ENCODE results near the gene PXN.
"Not testable (repeated sequence)": the region's sequence is repeated elsewhere in the genome, so short reads cannot be mapped to it uniquely, and the experiment has no call there.

The PXN gene

DNA sequence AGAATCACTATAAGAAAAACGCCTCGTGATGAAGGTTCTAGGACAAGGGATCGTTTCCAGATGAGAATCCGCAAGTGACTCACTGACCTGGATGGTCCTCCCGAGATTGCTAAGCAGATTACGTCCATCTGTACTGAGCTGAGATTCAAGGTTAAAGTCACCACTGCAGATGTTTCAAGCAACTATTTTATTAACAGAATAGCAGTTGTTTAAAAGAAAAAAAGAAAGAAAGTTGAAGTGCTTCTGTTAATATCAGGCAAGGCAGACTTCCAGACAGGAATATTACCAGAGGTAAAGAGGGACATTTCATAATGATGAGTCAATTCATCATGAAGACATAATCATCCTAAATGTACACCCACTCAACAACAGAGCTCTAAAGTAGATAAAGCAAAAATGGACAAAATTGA, 17.9 kb downstream of the PXN start:
- in situ Hi-C loops (cut with HindIII; ENCODE audit: low pct_ligation_motif_present, low pct_unique_long_range_greater_than_20kb, low sequenced_read_pairs): no loop called here
- no peak for DNase-seq

DNA sequence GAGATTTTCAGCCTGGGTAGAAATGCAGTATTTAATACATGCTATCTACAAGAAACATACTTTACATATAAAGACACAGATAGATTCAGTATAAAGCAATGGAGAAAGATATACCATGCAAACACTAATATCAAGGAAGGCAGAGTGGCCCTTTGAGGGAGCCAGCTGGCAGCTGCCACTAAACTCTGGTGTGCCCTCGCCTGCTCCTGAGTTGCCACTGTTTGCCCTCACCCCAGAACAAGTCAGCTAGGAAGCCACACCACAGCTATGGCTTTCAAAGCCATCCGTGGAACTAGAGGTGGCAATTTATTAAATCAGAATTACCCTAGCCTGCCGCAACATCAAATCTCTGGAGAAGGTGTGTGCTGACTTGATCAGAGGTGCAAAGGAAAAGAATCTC, 18.3 kb downstream of the PXN start:
- DNase-seq: no peak
- in situ Hi-C loops (cut with HindIII; ENCODE audit: low pct_ligation_motif_present, low pct_unique_long_range_greater_than_20kb, low sequenced_read_pairs): no loop called here

- in situ Hi-C loops (cut with HindIII; ENCODE audit: low pct_ligation_motif_present, low pct_unique_long_range_greater_than_20kb, low sequenced_read_pairs); DNase-seq: not testable (repeated sequence)
Measured at GRCh38 chr12:120246705-120247104, 18.8 kb downstream of the PXN start.

GRCh38 chr12:120242971-120243699, 22.4 kb downstream of the PXN start:
- in situ Hi-C loops (cut with HindIII; ENCODE audit: low pct_ligation_motif_present, low pct_unique_long_range_greater_than_20kb, low sequenced_read_pairs): no loop called here
- no peak for DNase-seq

DNA sequence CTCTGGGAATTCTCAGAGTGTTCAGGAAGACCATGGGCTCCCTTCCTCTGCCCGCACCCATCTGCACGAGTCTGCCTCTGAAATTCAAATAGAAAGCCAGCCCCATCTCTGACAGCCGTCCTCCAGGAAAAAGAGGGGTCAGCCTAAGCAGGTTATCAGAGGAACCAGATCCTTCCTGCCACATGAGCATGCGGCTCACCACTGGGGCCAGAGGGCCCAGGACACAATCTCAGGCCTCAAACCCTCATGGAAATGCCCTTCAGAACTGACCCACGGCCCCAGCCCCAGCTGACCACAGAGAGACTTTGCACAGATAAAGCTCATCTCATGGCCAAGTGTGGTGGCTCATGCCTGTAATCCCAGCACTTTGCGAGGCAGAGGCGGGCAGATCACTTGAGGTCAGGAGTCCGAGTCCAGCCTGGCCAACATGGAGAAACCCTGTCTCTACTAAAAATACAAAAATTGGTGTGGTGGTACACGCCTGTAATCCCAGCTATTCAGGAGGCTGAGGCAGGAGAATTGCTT, 23.2 kb downstream of the PXN start:
- in situ Hi-C loops (cut with HindIII; ENCODE audit: low pct_ligation_motif_present, low pct_unique_long_range_greater_than_20kb, low sequenced_read_pairs): no loop called here
- DNase-seq: no peak

DNA sequence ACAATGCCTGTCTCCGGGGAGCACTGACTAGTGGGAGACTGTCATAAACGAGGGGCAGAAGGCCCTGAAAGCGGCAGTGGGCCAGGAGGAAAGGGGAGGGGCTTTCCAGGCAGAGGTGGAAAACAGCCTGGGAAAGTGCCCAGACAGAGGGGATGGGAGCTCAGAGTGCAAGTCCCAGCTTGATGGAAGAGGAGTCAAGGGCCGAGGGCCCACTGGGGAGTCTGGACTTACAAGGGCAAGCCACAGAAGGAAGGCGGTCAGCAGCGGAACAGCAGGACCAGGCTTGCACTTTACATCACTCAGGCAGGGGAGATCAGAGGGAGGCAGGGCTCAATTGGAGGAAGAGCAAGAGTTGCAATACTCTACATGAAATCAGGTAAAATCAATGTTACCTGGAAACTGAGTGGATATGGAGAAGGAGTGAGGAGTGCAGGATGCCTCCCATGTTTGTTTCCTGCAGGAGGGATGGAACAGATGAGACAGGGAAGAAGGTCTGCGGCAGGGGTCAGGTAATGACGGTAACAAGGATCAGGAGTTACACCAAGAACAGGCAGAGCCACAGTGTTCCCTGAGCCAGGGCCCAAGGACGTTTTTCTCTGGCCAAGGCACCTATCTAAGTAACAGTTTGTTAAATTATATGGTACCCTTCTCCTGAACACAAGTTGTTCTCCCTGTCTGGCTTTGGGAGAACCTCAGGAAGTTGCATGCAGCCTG, 23.8 kb downstream of the PXN start:
- in situ Hi-C loops (cut with HindIII; ENCODE audit: low pct_ligation_motif_present, low pct_unique_long_range_greater_than_20kb, low sequenced_read_pairs): no loop called here
- DNase-seq: no peak

GRCh38 chr12:120240495-120240833, 25.1 kb downstream of the PXN start:
- in situ Hi-C loops (cut with HindIII; ENCODE audit: low pct_ligation_motif_present, low pct_unique_long_range_greater_than_20kb, low sequenced_read_pairs): no loop called here

GRCh38 chr12:120239776-120240494, 25.6 kb downstream of the PXN start:
- in situ Hi-C loops (cut with HindIII; ENCODE audit: low pct_ligation_motif_present, low pct_unique_long_range_greater_than_20kb, low sequenced_read_pairs): no loop called here
- DNase-seq: no peak

More at GRCh38 chr12:120240495-120240833, 25.1 kb downstream of the PXN start:
- no peak for DNase-seq

- in situ Hi-C loops (cut with HindIII; ENCODE audit: low pct_ligation_motif_present, low pct_unique_long_range_greater_than_20kb, low sequenced_read_pairs): no loop called here
- DNase-seq: no peak
Measured at GRCh38 chr12:120238839-120239445, 26.6 kb downstream of the PXN start.

DNA sequence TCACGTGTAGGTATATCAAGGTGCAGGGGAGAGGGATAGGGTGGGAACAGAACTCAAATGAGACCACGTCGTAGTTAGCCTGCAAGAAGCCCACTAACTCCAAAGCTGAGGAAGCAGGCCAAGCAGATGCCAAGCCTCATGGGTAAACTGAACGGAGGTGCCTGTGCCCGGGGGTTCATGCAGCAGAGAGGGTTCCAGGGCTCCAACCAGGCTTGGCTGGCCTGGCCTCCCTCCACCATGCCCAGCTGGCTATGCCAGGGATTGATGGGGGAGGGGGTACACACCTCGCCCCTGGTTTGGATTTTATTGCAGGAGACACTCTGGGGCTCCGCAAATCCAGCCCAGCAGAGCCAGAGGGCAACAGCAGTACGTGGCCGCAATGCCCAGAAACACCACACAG, 27.3 kb downstream of the PXN start:
- no peak for DNase-seq
- in situ Hi-C loops (cut with HindIII; ENCODE audit: low pct_ligation_motif_present, low pct_unique_long_range_greater_than_20kb, low sequenced_read_pairs): no loop called here

- DNase-seq: no peak
- in situ Hi-C loops (cut with HindIII; ENCODE audit: low pct_ligation_motif_present, low pct_unique_long_range_greater_than_20kb, low sequenced_read_pairs): no loop called here
Measured at GRCh38 chr12:120237360-120238171, 28.0 kb downstream of the PXN start.

DNA sequence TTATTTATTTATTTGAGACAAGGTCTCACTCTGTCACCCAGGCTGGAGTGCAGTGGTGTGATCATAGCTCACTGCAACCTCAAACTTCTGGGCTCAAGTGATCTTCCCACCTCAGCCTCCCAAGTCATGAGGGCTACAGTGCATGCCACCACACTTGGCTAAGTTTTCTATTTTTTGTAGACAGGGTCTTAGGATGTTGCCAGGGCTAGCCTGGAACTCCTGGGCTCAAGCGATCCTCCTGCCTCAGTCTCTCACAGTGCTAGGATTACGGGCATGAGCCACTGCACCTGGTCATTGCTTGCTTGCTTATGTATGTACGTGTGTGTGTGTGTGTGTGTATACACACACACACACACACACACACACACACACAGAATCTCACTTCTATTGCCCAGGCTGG, 28.7 kb downstream of the PXN start:
- DNase-seq; in situ Hi-C loops (cut with HindIII; ENCODE audit: low pct_ligation_motif_present, low pct_unique_long_range_greater_than_20kb, low sequenced_read_pairs): not testable (repeated sequence)

GRCh38 chr12:120235369-120236323, 29.9 kb downstream of the PXN start:
- DNase-seq: peak; percentile 47
- in situ Hi-C loops (cut with HindIII; ENCODE audit: low pct_ligation_motif_present, low pct_unique_long_range_greater_than_20kb, low sequenced_read_pairs): no loop called here

DNA sequence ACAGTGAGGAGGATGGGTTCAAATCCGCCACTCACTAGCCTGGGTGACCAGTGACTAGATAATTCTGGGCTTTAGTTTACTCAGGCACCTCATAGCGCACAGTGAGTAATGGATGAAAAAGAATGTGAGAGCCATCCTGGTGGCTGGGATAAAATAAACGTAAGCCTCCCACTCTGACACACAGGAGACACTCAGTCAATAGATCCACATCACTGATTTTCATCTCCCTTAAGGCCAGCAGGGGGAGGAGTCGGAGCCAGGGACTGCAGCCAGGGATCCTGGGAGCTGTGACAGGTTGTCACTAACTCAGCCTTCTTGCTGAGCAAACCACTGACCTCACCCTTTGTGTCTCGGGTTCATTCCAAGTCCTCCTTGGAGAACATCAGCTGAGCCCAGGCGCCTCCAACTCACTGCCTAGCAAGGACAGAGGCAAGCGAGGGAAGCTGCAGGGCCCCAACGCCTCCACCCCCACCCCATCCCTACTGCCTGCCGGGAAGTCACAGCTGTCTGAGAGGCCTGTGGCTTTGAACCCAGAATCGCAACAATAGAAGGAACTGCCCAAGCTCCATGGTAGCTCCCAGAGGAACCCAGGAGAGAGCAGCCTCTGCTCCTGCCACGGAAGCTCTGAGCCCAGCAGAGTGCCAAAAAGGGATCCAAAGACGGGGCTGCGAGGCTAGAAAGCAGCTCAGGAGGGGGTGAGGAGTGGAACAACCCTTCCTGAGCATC, 30.7 kb downstream of the PXN start:
- DNase-seq: peak; percentile 99
- in situ Hi-C loops (cut with HindIII; ENCODE audit: low pct_ligation_motif_present, low pct_unique_long_range_greater_than_20kb, low sequenced_read_pairs): no loop called here

DNA sequence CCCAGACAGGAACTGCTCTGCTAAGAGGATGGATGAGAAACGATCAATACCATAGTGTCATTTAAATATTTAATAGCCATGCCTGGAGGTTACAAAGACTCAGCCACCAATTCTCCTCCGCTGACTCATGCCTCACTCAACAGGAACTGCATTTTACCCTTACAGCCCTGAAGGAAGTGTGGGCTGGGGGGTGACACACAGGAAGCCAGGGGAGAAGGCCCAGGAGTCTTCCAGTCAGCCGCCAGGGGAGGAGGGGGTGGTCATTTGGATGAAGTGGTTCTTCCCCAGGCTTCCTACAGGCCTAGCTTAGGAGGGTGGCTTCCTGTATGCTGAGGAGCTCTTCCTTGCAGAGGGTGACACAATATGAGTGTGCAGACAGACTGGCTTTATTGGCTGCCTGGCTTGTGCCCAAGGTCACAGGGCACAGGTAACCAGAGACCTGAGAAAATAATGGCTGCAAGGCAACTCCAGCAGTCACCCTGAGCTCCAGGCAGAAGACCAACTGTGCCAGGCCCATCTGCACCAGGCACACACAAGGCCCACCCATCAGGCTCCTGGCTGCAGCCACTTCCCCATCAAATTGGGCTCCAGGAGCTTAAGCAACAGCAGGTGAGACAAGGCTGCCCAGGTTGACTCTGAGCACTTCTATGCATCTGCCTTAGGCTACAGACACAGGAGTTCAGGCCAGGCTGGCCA, 34.1 kb downstream of the PXN start:
- DNase-seq: peak; percentile 98
- in situ Hi-C loops (cut with HindIII; ENCODE audit: low pct_ligation_motif_present, low pct_unique_long_range_greater_than_20kb, low sequenced_read_pairs): no loop called here

DNA sequence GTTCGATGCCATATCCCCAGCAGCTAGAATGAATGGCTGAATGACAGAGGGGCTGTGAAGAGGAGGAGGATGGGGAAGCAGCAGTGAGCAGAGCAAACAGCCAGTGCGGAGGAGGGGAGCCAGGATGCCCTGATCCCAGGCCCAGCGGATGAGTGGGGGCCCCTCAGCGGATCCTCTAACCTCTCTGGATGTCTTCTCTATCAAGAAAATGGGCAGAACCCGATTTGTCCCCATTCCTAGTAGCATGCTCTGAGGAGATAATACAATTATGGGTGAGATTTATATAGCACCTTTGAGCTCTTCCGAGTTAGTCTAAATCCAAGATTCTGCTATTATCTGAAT, 34.6 kb downstream of the PXN start:
- no peak for DNase-seq
- in situ Hi-C loops (cut with HindIII; ENCODE audit: low pct_ligation_motif_present, low pct_unique_long_range_greater_than_20kb, low sequenced_read_pairs): no loop called here

All from ACHN (cell line).